SH-SY5Y (cell line): ENCODE measurements around the gene SH2D5.

ENCODE experiments used
- GATA2 ChIP-seq: IDR thresholded peaks from 2 replicates; pipeline ENCODE4 v1.6.1; 2011; ENCODE audit warnings: mild to moderate bottlenecking, low read depth, low read length
- GATA3 ChIP-seq: IDR thresholded peaks from 2 replicates; pipeline ENCODE4 v1.6.1; 2011; ENCODE audit warnings: low read depth, mild to moderate bottlenecking, low read length, moderate library complexity

DNA sequence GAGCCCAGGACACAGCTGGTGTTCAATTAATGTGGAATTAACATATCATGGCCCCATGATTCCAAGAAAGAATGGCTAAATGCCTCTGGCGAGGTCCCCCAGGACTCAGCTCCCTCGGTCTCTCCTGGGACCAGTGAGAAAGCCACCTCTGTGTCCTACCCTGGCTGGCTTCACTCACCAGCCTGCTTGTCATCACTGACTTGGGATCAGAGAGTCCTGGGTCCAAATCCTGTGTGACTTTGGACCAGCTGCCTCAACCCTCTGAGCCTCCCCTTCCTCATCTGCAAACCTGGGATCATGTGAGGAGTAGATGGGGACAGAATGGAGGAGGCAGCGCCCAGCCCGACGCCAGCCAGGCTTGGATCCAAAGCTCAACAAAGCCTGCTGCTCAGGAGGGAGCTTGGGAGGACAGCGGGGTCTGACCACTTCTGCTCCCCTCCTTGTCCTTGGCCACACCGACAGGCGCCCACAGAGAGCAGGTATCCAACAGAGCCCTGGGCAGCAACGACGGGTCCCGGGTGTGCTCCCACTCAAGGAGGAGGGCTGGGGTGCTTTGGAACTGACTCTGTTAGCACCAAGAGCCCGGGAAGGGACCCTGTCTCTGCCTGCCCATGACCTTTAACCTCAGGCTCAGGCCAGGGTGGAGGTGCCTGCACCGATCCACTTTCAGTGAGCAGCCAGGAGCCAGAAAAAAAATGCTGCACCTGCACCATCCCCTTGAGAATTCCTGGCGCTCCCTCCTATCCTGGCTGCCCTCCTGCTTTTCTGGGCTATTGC is 3.2 kb downstream of the SH2D5 start:
- TF ChIP-seq GATA2, result no peak
- TF ChIP-seq GATA3, result no peak
